C4-2B (cell line): ENCODE measurements around the gene SMYD5.

ENCODE experiments used
- CTCF ChIP-seq: fragments of 450-650 bp; conservative IDR thresholded peaks from 2 replicates; pipeline ENCODE4 v1.5.1; 2017; ENCODE audit warnings: mild to moderate bottlenecking
- ZFX ChIP-seq: fragments of 450-650 bp; IDR thresholded peaks from 2 replicates; pipeline ENCODE4 v1.6.1; 2017

GRCh38 chr2:73177645-73178255 is 36.3 kb upstream of the SMYD5 start:
- TF ChIP-seq CTCF: peak; percentile 72
- no peak for TF ChIP-seq ZFX
